MM.1S (cell line): ENCODE results near the gene NEK2.

Source experiments
- DNase-seq: peaks from one replicate; pipeline ENCODE4 v3.0.0-alpha.2; 2015
- H2AFZ ChIP-seq: fragments of 300-600 bp; sonication (generic); 2 replicates; pipeline ENCODE4 v1.6.0; 2016; ENCODE audit warnings: antibody characterized with exemption, low read length
- H3F3A ChIP-seq: fragments of 300-600 bp; sonication (generic); 2 replicates; pipeline ENCODE4 v1.6.1; 2016; ENCODE audit warnings: mild to moderate bottlenecking, antibody characterized with exemption, low read length, moderate library complexity, mixed read lengths; ENCODE audit not compliant: insufficient read depth
- H3K27ac ChIP-seq: fragments of 300-600 bp; sonication (generic); 2 replicates; pipeline ENCODE4 v1.5.1; 2016; ENCODE audit warnings: mild to moderate bottlenecking, low read length
- H3K27me3 ChIP-seq: fragments of 300-600 bp; sonication (generic); replicated peaks from 2 replicates; pipeline ENCODE4 v1.6.0; 2016; ENCODE audit warnings: low read length; ENCODE audit not compliant: insufficient read depth
- H3K36me3 ChIP-seq: fragments of 300-600 bp; sonication (generic); replicated peaks from 2 replicates; pipeline ENCODE4 v1.6.1; 2016; ENCODE audit warnings: mild to moderate bottlenecking, low read length, mixed read lengths; ENCODE audit not compliant: insufficient read depth
- H3K4me1 ChIP-seq: fragments of 300-600 bp; sonication (generic); 2 replicates; pipeline ENCODE4 v1.6.1; 2016; ENCODE audit warnings: low read length, mixed read lengths
- H3K4me2 ChIP-seq: fragments of 300-600 bp; sonication (generic); 2 replicates; pipeline ENCODE4 v1.6.0; 2016; ENCODE audit warnings: low read depth, low read length
- H3K4me3 ChIP-seq: fragments of 300-600 bp; sonication (generic); 2 replicates; pipeline ENCODE4 v1.5.1; 2016; ENCODE audit warnings: low read length, mixed read lengths
- H3K79me2 ChIP-seq: fragments of 300-600 bp; sonication (generic); 2 replicates; pipeline ENCODE4 v1.6.1; 2016; ENCODE audit warnings: mixed run types, low read length, mixed read lengths
- H3K9ac ChIP-seq: fragments of 300-600 bp; sonication (generic); 2 replicates; pipeline ENCODE4 v1.6.1; 2016; ENCODE audit warnings: low read length, mixed read lengths
- H3K9me2 ChIP-seq: fragments of 300-600 bp; sonication (generic); replicated peaks from 2 replicates; pipeline ENCODE4 v1.6.1; 2016; ENCODE audit warnings: mild to moderate bottlenecking, low read length, mixed read lengths; ENCODE audit not compliant: insufficient read depth
- H3K9me3 ChIP-seq: fragments of 300-600 bp; sonication (generic); replicated peaks from 2 replicates; pipeline ENCODE4 v1.6.1; 2016; ENCODE audit warnings: mild to moderate bottlenecking, low read length, mixed read lengths; ENCODE audit not compliant: insufficient read depth
- H4K20me1 ChIP-seq: fragments of 300-600 bp; sonication (generic); 2 replicates; pipeline ENCODE4 v1.6.1; 2016; ENCODE audit warnings: mild to moderate bottlenecking, low read length, moderate library complexity, mixed read lengths; ENCODE audit not compliant: insufficient read depth
- CTCF ChIP-seq: fragments of 300-600 bp; sonication (generic); IDR thresholded peaks from 2 replicates; pipeline ENCODE4 v1.5.1; 2016; ENCODE audit warnings: antibody characterized with exemption, low read length, mixed read lengths
- EZH2 ChIP-seq: fragments of 300-600 bp; sonication (generic); optimal IDR thresholded peaks from 2 replicates; pipeline ENCODE3; 2017; ENCODE audit warnings: low read depth, mild to moderate bottlenecking, antibody characterized with exemption, low read length, mixed read lengths
- EZH2phosphoT487 ChIP-seq: fragments of 300-600 bp; sonication (generic); IDR thresholded peaks from 2 replicates; pipeline ENCODE4 v1.6.1; 2018; ENCODE audit warnings: antibody characterized with exemption, low read length

NEK2 gene

GRCh38 chr1:211675230-211676105 lies at the start of gene NEK2:
Gene NEK2 (minus strand): TSS chr1:211675621. CDS start chr1:211675479, 142 bp downstream.
- Histone ChIP-seq H3K9me2 (no peaks in the 10 kb centered on the region), H3K9ac (peak within 1 kb of the TSS; percentile 64), H3K4me3 (peak within 1 kb of the TSS; percentile 89), H3K79me2 (peaks cover 31% of the 10 kb centered on the region), H3K27me3 (no peaks in the 10 kb centered on the region), H2AFZ (peak within 1 kb of the TSS; percentile 96), H3F3A (peaks cover 23% of the 10 kb centered on the region), H3K4me2 (peak within 1 kb of the TSS; percentile 91), H3K36me3 (peaks cover 10% of the 10 kb centered on the region; the same call in 1 of the 2 replicates), H3K9me3 (no peaks in the 10 kb centered on the region), H3K4me1 (peaks cover 29% of the 10 kb centered on the region), H4K20me1 (no peaks in the 10 kb centered on the region), H3K27ac (peak within 1 kb of the TSS; percentile 42; the same call in 1 of the 2 replicates)
- peak; percentile 97 for DNase-seq
- TF ChIP-seq EZH2: no peak
- TF ChIP-seq CTCF: no peak
- TF ChIP-seq EZH2phosphoT487: no peak

GRCh38 chr1:211724687-211725196 lies 49.3 kb upstream of the NEK2 start:
- Histone ChIP-seq H4K20me1 (no peaks in the 10 kb centered on the region), H2AFZ (no peak overlapping the region), H3K4me2 (no peak overlapping the region), H3K4me1 (no peaks in the 10 kb centered on the region), H3K9me3 (no peaks in the 10 kb centered on the region), H3K27ac (no peak overlapping the region), H3K36me3 (no peaks in the 10 kb centered on the region), H3K9ac (no peak overlapping the region), H3K79me2 (no peaks in the 10 kb centered on the region), H3K27me3 (no peaks in the 10 kb centered on the region), H3F3A (no peaks in the 10 kb centered on the region), H3K9me2 (no peaks in the 10 kb centered on the region), H3K4me3 (no peak overlapping the region)
- no peak for DNase-seq
- no peak for TF ChIP-seq EZH2phosphoT487
- no peak for TF ChIP-seq CTCF
- TF ChIP-seq EZH2: no peak

- no peaks in the 10 kb centered on the region for H3F3A ChIP-seq
- H3K9me3 ChIP-seq: no peaks in the 10 kb centered on the region
- no peaks in the 10 kb centered on the region for H3K36me3 ChIP-seq
- no peak overlapping the region for H3K9ac ChIP-seq
- no peak overlapping the region for H2AFZ ChIP-seq
- H3K27ac ChIP-seq: no peak overlapping the region
- no peaks in the 10 kb centered on the region for H4K20me1 ChIP-seq
- DNase-seq: no peak
- H3K27me3 ChIP-seq: no peaks in the 10 kb centered on the region
- H3K79me2 ChIP-seq: no peaks in the 10 kb centered on the region
- H3K9me2 ChIP-seq: no peaks in the 10 kb centered on the region
- no peak overlapping the region for H3K4me2 ChIP-seq
- TF ChIP-seq CTCF: no peak
- no peak for TF ChIP-seq EZH2phosphoT487
- no peak for TF ChIP-seq EZH2
- no peak overlapping the region for H3K4me3 ChIP-seq
- H3K4me1 ChIP-seq: no peaks in the 10 kb centered on the region
Observed at GRCh38 chr1:211723273-211723672, 47.9 kb upstream of the NEK2 start.
